ENCODE measurements around the gene POLN. TPM values are rescaled to one million over a fixed set of nuclear protein-coding genes. Genes with fewer than 3 reads are reported as not detected.

POLN gene
- polyA plus RNA-seq, 4 donors = 1.4 to 5.4 (median 3.6) TPM

DNA sequence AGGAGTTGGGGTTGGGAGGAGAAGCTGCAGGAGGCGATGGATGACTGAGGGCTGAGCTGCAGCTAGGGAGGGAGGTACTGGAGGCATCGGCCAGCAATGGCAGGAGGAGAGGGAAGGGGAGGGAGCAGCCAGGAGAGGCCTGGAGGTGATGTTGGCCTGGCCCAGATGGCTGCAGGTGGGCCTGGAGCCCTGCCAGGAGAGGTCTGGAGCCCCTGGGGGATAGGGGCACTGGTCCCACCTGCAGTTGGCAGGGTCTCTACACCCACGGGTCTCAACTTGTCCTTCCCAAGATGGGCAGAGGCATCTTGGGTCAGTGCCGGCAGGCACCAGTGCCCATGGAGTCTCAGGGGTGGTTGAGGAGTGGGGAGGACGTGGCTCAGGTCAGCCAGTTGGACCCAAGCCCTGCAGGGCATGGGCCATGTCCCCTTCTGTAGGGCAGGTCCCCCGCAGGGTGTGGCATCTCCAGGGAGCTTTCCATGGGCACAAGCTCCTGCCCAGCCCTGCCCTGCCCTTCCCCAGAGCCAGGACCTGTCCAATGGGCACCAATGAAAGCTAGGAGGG is 22.6 kb upstream of the POLN start:
- DNase-seq (ENCODE audit: low read depth in 4 of 4, low spot score in 2 of 4) = no peak

DNA sequence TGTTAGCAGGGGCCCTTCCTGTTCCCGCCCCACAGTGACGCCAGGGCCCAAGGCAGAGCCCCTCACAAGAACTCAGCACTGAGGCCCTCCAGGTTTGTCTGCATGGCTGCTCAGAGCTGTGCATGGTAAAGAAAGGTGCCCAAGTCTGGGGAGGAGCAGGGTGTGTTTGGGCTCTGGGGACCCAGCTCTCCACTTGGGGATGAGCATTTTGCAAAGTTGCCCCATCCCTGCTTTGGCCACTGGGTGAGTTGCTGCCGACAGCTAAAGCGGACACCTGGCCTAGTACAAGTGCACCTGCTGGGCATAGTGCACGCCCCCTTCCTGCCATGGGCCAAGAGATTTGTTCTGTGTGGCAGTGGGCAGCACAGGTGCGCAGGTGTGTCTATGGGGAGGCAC is 22.0 kb upstream of the POLN start:
- DNase-seq (ENCODE audit: low read depth in 4 of 4, low spot score in 2 of 4) = no peak

- no peak for DNase-seq (ENCODE audit: low read depth in 4 of 4, low spot score in 2 of 4)
These were observed 21.0 kb upstream of the POLN start for GRCh38 chr4:2262944-2263250.

GRCh38 chr4:2262145-2262943 is 20.4 kb upstream of the POLN start:
- DNase-seq (ENCODE audit: low read depth in 4 of 4, low spot score in 2 of 4) = peak; percentile 88 to 97 (median 95)

DNA sequence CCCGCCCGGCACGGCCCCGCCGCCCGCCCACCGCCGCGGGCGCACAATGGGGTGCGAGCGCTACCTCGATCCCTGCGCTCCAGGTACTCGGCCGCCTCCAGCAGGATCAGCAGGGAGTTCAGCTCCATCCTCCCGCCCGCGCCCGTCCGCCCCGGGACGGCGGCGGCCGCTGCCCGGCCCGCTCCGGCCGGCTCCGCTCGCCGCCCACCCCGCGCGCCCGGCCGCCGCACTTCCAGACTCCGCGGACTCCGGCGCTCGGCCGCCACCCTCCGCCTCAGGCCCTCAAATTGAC is 19.9 kb upstream of the POLN start, which contains the start of gene MXD4:
TSS of gene MXD4 (minus strand) at position 257 of the 292 bp plus-strand sequence. CDS start at position 128, 129 bp downstream.
- no peak for DNase-seq (ENCODE audit: low read depth in 4 of 4, low spot score in 2 of 4)

GRCh38 chr4:2261110-2261852 is 19.4 kb upstream of the POLN start:
- no peak for DNase-seq (ENCODE audit: low read depth in 4 of 4, low spot score in 2 of 4)

GRCh38 chr4:2260344-2261109 is 18.6 kb upstream of the POLN start:
- DNase-seq (ENCODE audit: low read depth in 4 of 4, low spot score in 2 of 4) = no peak

- no peak for DNase-seq (ENCODE audit: low read depth in 4 of 4, low spot score in 2 of 4)
These were observed 17.8 kb upstream of the POLN start for GRCh38 chr4:2259541-2260343.

GRCh38 chr4:2259036-2259540 is 17.2 kb upstream of the POLN start:
- no peak for DNase-seq (ENCODE audit: low read depth in 4 of 4, low spot score in 2 of 4)

DNA sequence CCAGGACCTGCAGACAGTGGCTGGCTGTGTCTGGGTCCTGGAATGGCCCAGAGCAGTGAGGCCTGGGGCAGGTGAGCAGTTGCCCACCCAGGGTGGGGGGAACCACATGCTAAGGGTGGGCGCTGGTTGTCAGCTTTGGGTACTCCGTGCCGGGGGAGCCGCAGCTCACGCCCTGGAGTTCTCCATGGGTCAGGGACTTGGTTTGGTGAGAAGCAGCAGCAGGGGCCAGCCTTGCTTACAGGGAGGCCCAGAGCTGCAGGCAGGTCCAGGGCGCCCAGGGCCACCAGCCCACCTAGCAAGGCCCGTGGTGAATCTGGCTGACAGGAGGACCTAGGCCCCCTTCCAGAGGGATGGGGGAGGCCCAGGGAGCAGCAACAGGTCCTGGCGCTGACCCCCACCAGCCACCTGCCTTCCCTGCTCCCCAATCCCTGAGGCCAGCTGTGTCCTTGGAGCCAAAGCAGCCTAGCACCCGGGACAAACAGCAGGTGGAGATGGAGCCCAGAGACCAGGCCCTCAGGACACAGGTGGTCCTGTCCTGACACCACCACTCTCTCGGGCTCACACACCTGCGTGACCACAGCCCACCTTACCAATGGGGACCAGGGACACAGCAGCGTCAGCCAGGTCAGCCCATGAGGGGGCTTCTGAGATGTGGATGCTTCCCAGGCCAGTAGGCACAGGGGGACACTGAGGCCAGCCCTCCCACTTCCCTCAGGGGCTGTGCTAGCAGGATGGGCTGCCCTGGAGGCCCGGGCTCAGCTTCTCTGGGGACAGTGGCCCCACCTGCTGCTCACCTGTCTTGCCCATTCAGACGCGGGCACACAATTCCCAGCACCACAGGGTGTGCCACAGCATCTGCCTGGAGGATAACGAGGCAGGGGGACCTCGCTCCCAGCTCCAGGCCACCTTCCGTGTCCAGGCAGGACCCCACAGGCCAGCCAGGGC is 16.4 kb upstream of the POLN start:
- no peak for DNase-seq (ENCODE audit: low read depth in 4 of 4, low spot score in 2 of 4)

GRCh38 chr4:2257361-2258081 is 15.6 kb upstream of the POLN start:
- DNase-seq (ENCODE audit: low read depth in 4 of 4, low spot score in 2 of 4) = no peak

- no peak for DNase-seq (ENCODE audit: low read depth in 4 of 4, low spot score in 2 of 4)
These were observed 14.9 kb upstream of the POLN start for GRCh38 chr4:2256781-2257191.

DNA sequence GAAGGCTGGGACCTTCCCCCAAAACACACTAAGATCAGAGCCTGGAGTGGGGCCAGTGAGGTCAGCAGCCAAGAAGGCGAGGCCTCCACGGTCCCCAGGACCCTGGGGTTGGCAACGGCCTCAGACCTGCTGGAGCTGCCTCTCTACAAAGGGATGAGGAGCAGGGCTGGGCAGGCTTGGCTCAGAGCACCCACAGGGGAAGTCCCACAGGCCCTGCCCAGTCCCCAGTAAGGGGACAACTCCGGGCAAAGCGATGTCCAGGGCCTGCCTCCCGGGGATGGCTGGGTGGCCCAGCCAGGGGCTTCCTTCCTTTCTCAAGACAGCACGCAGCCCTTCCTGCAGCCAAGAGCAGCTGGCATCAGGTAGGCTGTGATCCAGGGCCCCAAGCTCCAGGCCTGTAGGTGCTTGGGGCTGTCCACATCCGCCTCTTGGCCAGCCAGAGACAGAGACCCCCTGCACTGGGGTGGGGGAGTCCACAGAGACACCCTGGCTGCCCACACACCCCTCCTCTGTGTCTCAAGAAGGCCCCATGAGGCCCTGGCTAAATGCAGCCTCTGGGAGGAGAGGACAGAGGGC is 14.3 kb upstream of the POLN start:
- no peak for DNase-seq (ENCODE audit: low read depth in 4 of 4, low spot score in 2 of 4)

- DNase-seq (ENCODE audit: low read depth in 4 of 4, low spot score in 2 of 4) = no peak
These were observed 13.7 kb upstream of the POLN start for GRCh38 chr4:2255501-2256155.

- DNase-seq (ENCODE audit: low read depth in 4 of 4, low spot score in 2 of 4) = no peak
These were observed 13.0 kb upstream of the POLN start for GRCh38 chr4:2254665-2255500.

DNA sequence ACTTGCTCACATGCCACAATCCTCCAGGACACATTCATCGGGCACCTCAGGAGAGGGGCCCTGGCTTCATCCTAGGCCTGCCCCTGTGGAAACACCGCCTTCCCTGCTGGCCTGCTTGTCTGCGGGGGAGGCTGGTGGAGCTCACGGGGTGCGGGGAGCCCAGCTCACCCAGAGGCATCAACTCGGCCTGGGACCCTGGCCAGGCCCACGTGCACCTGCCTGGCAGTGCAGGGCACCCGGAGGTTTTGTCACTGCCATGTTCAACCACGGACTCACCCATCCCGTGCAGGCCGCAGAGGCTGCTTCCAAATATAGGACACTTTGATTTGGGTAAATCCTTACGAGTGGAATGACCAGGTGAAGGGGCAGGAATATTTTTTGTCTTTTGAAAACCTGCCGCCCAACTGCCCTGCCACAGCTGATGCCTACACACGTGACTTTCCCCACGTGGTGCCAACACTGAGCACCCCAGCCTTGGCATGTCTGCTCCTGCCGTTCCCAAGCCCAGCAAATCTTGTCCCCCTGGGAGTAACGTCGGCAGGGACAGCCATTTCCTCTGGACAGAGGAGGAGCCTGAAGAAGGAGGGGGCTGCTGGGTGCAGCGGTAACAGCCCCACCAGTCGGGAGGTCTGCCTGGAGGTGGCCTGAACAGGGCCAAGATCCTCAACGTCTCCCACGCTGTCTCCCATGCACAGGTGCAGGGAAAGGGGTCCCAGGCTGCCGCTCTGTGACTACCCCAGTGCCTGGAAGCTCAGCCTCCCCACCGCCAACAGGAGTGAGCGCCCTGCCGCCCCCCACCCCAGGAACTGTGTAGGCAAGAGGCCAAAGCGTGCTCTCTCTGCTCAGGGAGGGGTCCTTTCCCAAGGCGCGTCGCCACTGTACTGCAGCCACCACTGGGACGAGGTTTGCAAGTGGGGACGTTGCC is 11.5 kb upstream of the POLN start:
- DNase-seq (ENCODE audit: low read depth in 4 of 4, low spot score in 2 of 4) = no peak
